ENCODE results near the gene ARL15.

Gene ARL15

GRCh38 chr5:53926026-53926425 is 384.3 kb downstream of the ARL15 start:
- no peak for DNase-seq

GRCh38 chr5:53924392-53924791 is 386.0 kb downstream of the ARL15 start:
- no peak for DNase-seq

GRCh38 chr5:53923961-53924360 is 386.4 kb downstream of the ARL15 start:
- DNase-seq, result no peak

GRCh38 chr5:53922508-53923498 is 387.6 kb downstream of the ARL15 start:
- no peak for DNase-seq

GRCh38 chr5:53917826-53918225 is 392.5 kb downstream of the ARL15 start:
- DNase-seq, result no peak

- no peak for DNase-seq
Measured at GRCh38 chr5:53917095-53917494, 393.3 kb downstream of the ARL15 start.

- no peak for DNase-seq
Measured at GRCh38 chr5:53915120-53915519, 395.3 kb downstream of the ARL15 start.

- no peak for DNase-seq
Measured at GRCh38 chr5:53913941-53914340, 396.4 kb downstream of the ARL15 start.

GRCh38 chr5:53908757-53909156 is 401.6 kb downstream of the ARL15 start:
- no peak for DNase-seq

- no peak for DNase-seq
Measured at GRCh38 chr5:53907827-53908226, 402.5 kb downstream of the ARL15 start.

- no peak for DNase-seq
Measured at GRCh38 chr5:53906736-53907135, 403.6 kb downstream of the ARL15 start.

GRCh38 chr5:53902296-53902907 is 408.0 kb downstream of the ARL15 start:
- DNase-seq, result no peak

- DNase-seq, result no peak
Measured at GRCh38 chr5:53900677-53901076, 409.7 kb downstream of the ARL15 start.

- no peak for DNase-seq
Measured at GRCh38 chr5:53895091-53895683, 415.2 kb downstream of the ARL15 start.

- DNase-seq, result no peak
Measured at GRCh38 chr5:53893626-53894025, 416.7 kb downstream of the ARL15 start.

- DNase-seq, result no peak
Measured at GRCh38 chr5:53892224-53892623, 418.1 kb downstream of the ARL15 start.

GRCh38 chr5:53891159-53891558 is 419.2 kb downstream of the ARL15 start:
- no peak for DNase-seq

GRCh38 chr5:53890490-53890889 is 419.9 kb downstream of the ARL15 start:
- DNase-seq, result no peak

GRCh38 chr5:53884844-53885243 is 425.5 kb downstream of the ARL15 start:
- no peak for DNase-seq

- DNase-seq, result no peak
Measured at GRCh38 chr5:53884417-53884816, 426.0 kb downstream of the ARL15 start.

- no peak for DNase-seq
Measured at GRCh38 chr5:53882676-53883031, 427.7 kb downstream of the ARL15 start.

GRCh38 chr5:53882006-53882675 is 428.2 kb downstream of the ARL15 start:
- DNase-seq, result no peak

GRCh38 chr5:53879708-53880323 is 430.6 kb downstream of the ARL15 start:
- DNase-seq, result no peak

All from activated CD8-positive, alpha-beta memory T cell treated with anti-CD3 and anti-CD28 coated beads for 24 hours (primary cell).